B cell (primary cell): ENCODE results near the gene APCDD1L. TPM values are rescaled to one million over a fixed set of nuclear protein-coding genes. Genes with fewer than 3 reads are reported as not detected.

Source experiments
- ATAC-seq: fragments of 200-7000 bp; cut with Tn5 transposase; one replicate; pipeline ENCODE4 v1.10.0; 2021; ENCODE audit warnings: low read depth, mild to moderate bottlenecking, moderate number of reproducible peaks, moderate library complexity
- CTCF ChIA-PET: fragments of 350-600 bp; sonication (Branson Sonifier 250); formaldehyde crosslinking; loops from one replicate; lab custom pipeline; 2021; ENCODE audit warnings: antibody characterized with exemption, inconsistent platforms; lab: Charles Lee
- POLR2A ChIA-PET: fragments of 350-600 bp; sonication (Branson Sonifier 250); formaldehyde crosslinking; loops from one replicate; lab custom pipeline; 2021; ENCODE audit warnings: antibody characterized with exemption; lab: Charles Lee
- DNase-seq: peaks from one replicate; pipeline ENCODE4 v3.0.0; 2013
- H2AFZ ChIP-seq: 2 replicates; pipeline ENCODE4 v1.6.1; 2012; ENCODE audit warnings: mild to moderate bottlenecking, low read depth, low read length; ENCODE audit not compliant: insufficient read depth, poor library complexity, severe bottlenecking
- H3K27ac ChIP-seq, 2 donors: 1 replicate in 1 of 2; 2 replicates in 1 of 2; pipeline ENCODE4 v1.5.1; 2012 to 2013; ENCODE audit warnings: low read length in 2 of 2, mild to moderate bottlenecking in 2 of 2, moderate library complexity in 1 of 2
- H3K27me3 ChIP-seq, 4 experiments: fragments of 200-600 bp in 1 of 4; sonication (generic) in 1 of 4; replicated peaks in 1 of 4; 1 replicate in 2 of 4; 2 replicates in 2 of 4; pipeline versions ENCODE4 v1.6.1 to v1.7.0; 2013 to 2016; ENCODE audit warnings: low read length in 3 of 4, mild to moderate bottlenecking in 2 of 4, mixed read lengths in 1 of 4, moderate library complexity in 1 of 4; ENCODE audit not compliant: insufficient read depth in 4 of 4, control insufficient read depth in 3 of 4; ENCODE audit errors: control extremely low read depth in 1 of 4
- H3K36me3 ChIP-seq, 2 experiments: replicated peaks in 1 of 2; 1 replicate in 1 of 2; 2 replicates in 1 of 2; pipeline versions ENCODE4 v1.6.1 to v1.7.1; 2013; ENCODE audit warnings: low read length in 1 of 2; ENCODE audit not compliant: insufficient read depth in 2 of 2, control insufficient read depth in 1 of 2; ENCODE audit errors: control extremely low read depth in 1 of 2, extremely low read depth in 1 of 2
- H3K4me1 ChIP-seq, 2 donors: fragments of 200-600 bp in 1 of 2; sonication (generic) in 1 of 2; 1 replicate in 1 of 2; 2 replicates in 1 of 2; pipeline versions ENCODE4 v1.5.1 to v1.6.1; 2013 to 2017; ENCODE audit warnings: low read length in 2 of 2; ENCODE audit not compliant: control insufficient read depth in 2 of 2, insufficient read depth in 2 of 2
- H3K4me2 ChIP-seq: replicated peaks from 2 replicates; pipeline ENCODE3; 2012; ENCODE audit warnings: mild to moderate bottlenecking, low read depth, low read length; ENCODE audit not compliant: poor library complexity, severe bottlenecking
- H3K4me3 ChIP-seq, 5 experiments: fragments of 200-600 bp in 1 of 5; sonication (generic) in 1 of 5; 1 replicate in 3 of 5; 2 replicates in 2 of 5; pipeline versions ENCODE4 v1.5.1 to v1.7.0; 2011 to 2016; ENCODE audit warnings: low read length in 4 of 5, mild to moderate bottlenecking in 4 of 5, low read depth in 2 of 5, control low read depth in 1 of 5, moderate library complexity in 1 of 5; ENCODE audit not compliant: insufficient read depth in 1 of 5; ENCODE audit errors: control extremely low read depth in 1 of 5, extremely low read depth in 1 of 5
- H3K79me2 ChIP-seq: fragments of 200-600 bp; sonication (generic); one replicate; pipeline ENCODE4 v1.6.0; 2016; ENCODE audit warnings: low read length; ENCODE audit not compliant: control insufficient read depth, insufficient read depth
- H3K9ac ChIP-seq: fragments of 200-600 bp; sonication (generic); 2 replicates; pipeline ENCODE4 v1.6.1; 2017; ENCODE audit warnings: mild to moderate bottlenecking, low read length, moderate library complexity
- H3K9me3 ChIP-seq, 3 donors: one replicate each; pipeline versions ENCODE4 v1.6.1 to v1.7.1; 2013; ENCODE audit warnings: low read length in 2 of 3; ENCODE audit not compliant: control insufficient read depth in 2 of 3, insufficient read depth in 1 of 3; ENCODE audit errors: control extremely low read depth in 1 of 3
- H4K20me1 ChIP-seq: 2 replicates; pipeline ENCODE4 v1.6.0; 2012; ENCODE audit warnings: mild to moderate bottlenecking, low read length; ENCODE audit not compliant: insufficient read depth, control insufficient read depth, poor library complexity, severe bottlenecking
- H3K27ac Mint-ChIP-seq: one replicate; pipeline ENCODE4 v1.8.0; 2021; ENCODE audit warnings: mixed read lengths
- H3K27me3 Mint-ChIP-seq: one replicate; pipeline ENCODE4 v1.8.0; 2021; ENCODE audit warnings: mixed read lengths
- H3K4me1 Mint-ChIP-seq: one replicate; pipeline ENCODE4 v1.8.0; 2021; ENCODE audit warnings: mixed read lengths
- H3K4me3 Mint-ChIP-seq: one replicate; pipeline ENCODE4 v1.8.0; 2021; ENCODE audit warnings: mixed read lengths
- H3K9me3 Mint-ChIP-seq: one replicate; pipeline ENCODE4 v1.8.0; 2022; ENCODE audit warnings: mixed read lengths; ENCODE audit not compliant: insufficient read depth
- CTCF ChIP-seq: fragments of 200-600 bp; IDR thresholded peaks from one replicate; pipeline ENCODE4 v1.8.0; 2022; ENCODE audit warnings: antibody characterized with exemption, mild to moderate bottlenecking
- EZH2 ChIP-seq: IDR thresholded peaks from 2 replicates; pipeline ENCODE4 v1.6.1; 2012; ENCODE audit warnings: borderline replicate concordance, low read depth, mild to moderate bottlenecking, moderate library complexity, low read length; ENCODE audit not compliant: insufficient read depth, poor library complexity, severe bottlenecking
- WGBS: methylation state at CpG from one replicate; pipeline ENCODE4 v1.1.5; 2013; ENCODE audit warnings: missing lambda C conversion rate; ENCODE audit not compliant: insufficient coverage; 5-methylcytosine and 5-hydroxymethylcytosine counted together
- intact Hi-C: fragments of 100-400 bp; cut with micrococcal nuclease; formaldehyde crosslinking; loops from one replicate; pipeline ENCODE4 v1.10.0; 2022
- polyA plus RNA-seq: library from polyadenylated mRNA; depleted of rRNA; stranded (reverse); fragments of >200 nt; gene quantifications from 2 replicates; pipeline ENCODE4 v1.2.3, GENCODE V29; 2012
- total RNA-seq, 2 donors: library from RNA; stranded (reverse); fragments of 120-200 nt in 1 of 2; gene quantifications; 1 replicate in 1 of 2; 2 replicates in 1 of 2; pipeline versions ENCODE4 v1.2.3 to v1.2.4, GENCODE V29; 2013 to 2022

Gene APCDD1L
- total and polyA plus RNA-seq, 2 donors (not counting 1 experiment from before 2014, with no cell fraction given): not detected

DNA sequence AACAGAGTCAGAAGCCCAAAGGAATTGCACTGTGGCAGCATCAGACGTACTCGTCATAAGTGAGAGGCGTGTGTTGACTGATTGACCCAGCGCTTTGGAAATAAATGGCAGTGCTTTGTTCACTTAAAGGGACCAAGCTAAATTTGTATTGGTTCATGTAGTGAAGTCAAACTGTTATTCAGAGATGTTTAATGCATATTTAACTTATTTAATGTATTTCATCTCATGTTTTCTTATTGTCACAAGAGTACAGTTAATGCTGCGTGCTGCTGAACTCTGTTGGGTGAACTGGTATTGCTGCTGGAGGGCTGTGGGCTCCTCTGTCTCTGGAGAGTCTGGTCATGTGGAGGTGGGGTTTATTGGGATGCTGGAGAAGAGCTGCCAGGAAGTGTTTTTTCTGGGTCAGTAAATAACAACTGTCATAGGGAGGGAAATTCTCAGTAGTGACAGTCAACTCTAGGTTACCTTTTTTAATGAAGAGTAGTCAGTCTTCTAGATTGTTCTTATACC, 70.4 kb downstream of the APCDD1L start:
- peaks cover 0 to 3% of the 10 kb centered on the region in 2 donors for H3K4me1 ChIP-seq
- intact Hi-C loops: no loop called here
- no peaks in the 10 kb centered on the region for H3K9me3 Mint-ChIP-seq
- H3K27me3 ChIP-seq: no peaks in the 10 kb centered on the region
- no peak for DNase-seq
- TF ChIP-seq CTCF: no peak
- TF ChIP-seq EZH2: no peak
- ATAC-seq: no peak
- peaks cover 0 to 45% of the 10 kb centered on the region in 2 experiments for H3K36me3 ChIP-seq
- peaks cover 21% of the 10 kb centered on the region for H4K20me1 ChIP-seq
- no peak overlapping the region for H3K4me3 Mint-ChIP-seq
- H3K9me3 ChIP-seq: no peaks in the 10 kb centered on the region
- ChIA-PET CTCF (interaction anchor here (4.3 kb wide), 1 partner anchor 210 kb away, joined by 45 read pairs; no protein-coding TSS in a partner anchor), POLR2A (no interaction called here)
- H3K9ac ChIP-seq: no peak overlapping the region
- no peak overlapping the region for H3K27ac Mint-ChIP-seq
- H3K4me3 ChIP-seq: no peak overlapping the region
- H3K27ac ChIP-seq: no peak overlapping the region
- H3K4me1 Mint-ChIP-seq: peaks cover 4% of the 10 kb centered on the region
- no peak overlapping the region for H3K4me2 ChIP-seq
- H3K79me2 ChIP-seq: peaks cover 8% of the 10 kb centered on the region
- H2AFZ ChIP-seq: no peak overlapping the region
- WGBS: 100% methylated on average over 3 of the region's 5 CpGs
- H3K27me3 Mint-ChIP-seq: no peaks in the 10 kb centered on the region

- Histone ChIP-seq H2AFZ (no peak overlapping the region), H3K4me1 (peaks cover 4 to 9% of the 10 kb centered on the region in 2 donors), H3K27ac (no peak overlapping the region), H3K36me3 (peaks cover 0 to 63% of the 10 kb centered on the region in 2 experiments), H3K27me3 (no peaks in the 10 kb centered on the region), H3K4me2 (no peak overlapping the region), H4K20me1 (peaks cover 47% of the 10 kb centered on the region), H3K9me3 (no peaks in the 10 kb centered on the region), H3K9ac (no peak overlapping the region), H3K4me3 (no peak overlapping the region), H3K79me2 (peaks cover 21% of the 10 kb centered on the region)
- ATAC-seq (no peak), DNase-seq (no peak)
- H3K4me1 Mint-ChIP-seq: peaks cover 19% of the 10 kb centered on the region
- POLR2A ChIA-PET: no interaction called here
- H3K4me3 Mint-ChIP-seq: no peak overlapping the region
- CTCF ChIA-PET: no interaction called here
- H3K27me3 Mint-ChIP-seq: no peaks in the 10 kb centered on the region
- intact Hi-C loops: no loop called here
- no peaks in the 10 kb centered on the region for H3K9me3 Mint-ChIP-seq
- no peak overlapping the region for H3K27ac Mint-ChIP-seq
- TF ChIP-seq CTCF (no peak), EZH2 (no peak)
Measured at GRCh38 chr20:58441723-58442122, 73.5 kb downstream of the APCDD1L start.
